Stimulated activated CD8-positive, alpha-beta memory T cell treated with anti-CD3 and anti-CD28 coated beads, Interleukin-12 subunit alpha, Interleukin-12 subunit beta, amount 100 ng/mL, for 1 hour (primary cell): Measurements from ENCODE around the gene RELB.

ENCODE experiments used
- DNase-seq: peaks from one replicate; pipeline ENCODE4 v3.0.0-alpha.2; 2020; ENCODE audit warnings: low read depth

The RELB gene

GRCh38 chr19:45023048-45023447 is 21.8 kb downstream of the RELB start:
- DNase-seq, result no peak

- DNase-seq, result no peak
Measured at GRCh38 chr19:45025264-45025663, 24.0 kb downstream of the RELB start.

- no peak for DNase-seq
Measured at GRCh38 chr19:45027371-45027770, 26.1 kb downstream of the RELB start.

- DNase-seq, result no peak
Measured at GRCh38 chr19:45030825-45031224, 29.6 kb downstream of the RELB start.

GRCh38 chr19:45032421-45032820 is 31.2 kb downstream of the RELB start:
- DNase-seq, result no peak

- no peak for DNase-seq
Measured at GRCh38 chr19:45035755-45036154, 34.5 kb downstream of the RELB start.

- no peak for DNase-seq
Measured at GRCh38 chr19:45037393-45038169, 36.3 kb downstream of the RELB start.

- peak; percentile 82 for DNase-seq
Measured at GRCh38 chr19:45038931-45039893, 37.9 kb downstream of the RELB start, which contains the start of gene CLASRP. Gene CLASRP (plus strand): TSS chr19:45039045. CDS start chr19:45040213, 1,168 bp downstream.

GRCh38 chr19:45040059-45040771 is 39.0 kb downstream of the RELB start:
- no peak for DNase-seq

GRCh38 chr19:45041125-45041524 is 39.9 kb downstream of the RELB start:
- DNase-seq, result no peak

GRCh38 chr19:45045671-45046353 is 44.5 kb downstream of the RELB start:
- DNase-seq, result no peak

- DNase-seq, result no peak
Measured at GRCh38 chr19:45046355-45046754, 45.1 kb downstream of the RELB start.

GRCh38 chr19:45047188-45047797 is 46.0 kb downstream of the RELB start:
- no peak for DNase-seq

- DNase-seq, result no peak
Measured at GRCh38 chr19:45049073-45049736, 47.9 kb downstream of the RELB start.

- no peak for DNase-seq
Measured at GRCh38 chr19:45050036-45050435, 48.8 kb downstream of the RELB start.

- no peak for DNase-seq
Measured at GRCh38 chr19:45051929-45052579, 50.8 kb downstream of the RELB start.

GRCh38 chr19:45056831-45057230 is 55.6 kb downstream of the RELB start:
- DNase-seq, result no peak

GRCh38 chr19:45057444-45057843 is 56.2 kb downstream of the RELB start:
- no peak for DNase-seq

GRCh38 chr19:45058622-45059159 is 57.4 kb downstream of the RELB start:
- DNase-seq, result no peak
